Measurements from ENCODE around the gene CNTNAP4.

Gene CNTNAP4

GRCh38 chr16:76241755-76242154 is 35.4 kb upstream of the CNTNAP4 start:
- no peak for TF ChIP-seq CTCF (IDR thresholded peaks at IDR 0.05; ENCODE audit: low read depth, low read length)
- no peaks in the 10 kb centered on the region for H3K36me3 ChIP-seq
- H3K4me3 ChIP-seq (ENCODE audit: low read depth, low read length): no peak overlapping the region
- H3K4me1 ChIP-seq: no peaks in the 10 kb centered on the region
- H3K9me3 ChIP-seq: no peaks in the 10 kb centered on the region
- DNase-seq: no peak
- H3K27me3 ChIP-seq: no peaks in the 10 kb centered on the region

GRCh38 chr16:76243620-76244019 is 33.6 kb upstream of the CNTNAP4 start:
- Histone ChIP-seq H3K27me3 (no peaks in the 10 kb centered on the region), H3K9me3 (no peaks in the 10 kb centered on the region), H3K4me3 (ENCODE audit: low read depth, low read length) (no peak overlapping the region), H3K36me3 (no peaks in the 10 kb centered on the region), H3K4me1 (no peaks in the 10 kb centered on the region)
- DNase-seq: no peak
- TF ChIP-seq CTCF (IDR thresholded peaks at IDR 0.05; ENCODE audit: low read depth, low read length): no peak

GRCh38 chr16:76246587-76246986 is 30.6 kb upstream of the CNTNAP4 start:
- TF ChIP-seq CTCF (IDR thresholded peaks at IDR 0.05; ENCODE audit: low read depth, low read length): no peak
- Histone ChIP-seq H3K4me1 (no peaks in the 10 kb centered on the region), H3K4me3 (ENCODE audit: low read depth, low read length) (no peak overlapping the region)

GRCh38 chr16:76265434-76266045 is 11.7 kb upstream of the CNTNAP4 start:
- Histone ChIP-seq H3K27me3 (no peaks in the 10 kb centered on the region), H3K4me3 (ENCODE audit: low read depth, low read length) (no peak overlapping the region), H3K36me3 (no peaks in the 10 kb centered on the region), H3K9me3 (no peaks in the 10 kb centered on the region), H3K4me1 (no peaks in the 10 kb centered on the region)
- peak; percentile 92 for TF ChIP-seq CTCF (IDR thresholded peaks at IDR 0.05; ENCODE audit: low read depth, low read length)
- DNase-seq: peak; percentile 79

More at GRCh38 chr16:76246587-76246986, 30.6 kb upstream of the CNTNAP4 start:
- no peak for DNase-seq
- Histone ChIP-seq H3K9me3 (no peaks in the 10 kb centered on the region), H3K27me3 (no peaks in the 10 kb centered on the region), H3K36me3 (no peaks in the 10 kb centered on the region)

GRCh38 chr16:76268824-76269223 is 8.4 kb upstream of the CNTNAP4 start:
- no peaks in the 10 kb centered on the region for H3K27me3 ChIP-seq
- DNase-seq: no peak
- H3K9me3 ChIP-seq: no peaks in the 10 kb centered on the region
- H3K4me3 ChIP-seq (ENCODE audit: low read depth, low read length): no peak overlapping the region
- no peaks in the 10 kb centered on the region for H3K4me1 ChIP-seq
- no peaks in the 10 kb centered on the region for H3K36me3 ChIP-seq
- TF ChIP-seq CTCF (IDR thresholded peaks at IDR 0.05; ENCODE audit: low read depth, low read length): no peak

GRCh38 chr16:76277460-76278030 is 344 bp downstream of the CNTNAP4 start:
- TF ChIP-seq CTCF (IDR thresholded peaks at IDR 0.05; ENCODE audit: low read depth, low read length): no peak

More at GRCh38 chr16:76277460-76278030, 344 bp downstream of the CNTNAP4 start:
- Histone ChIP-seq H3K4me3 (ENCODE audit: low read depth, low read length) (peak overlapping the region; percentile 47), H3K27me3 (no peaks in the 10 kb centered on the region), H3K9me3 (no peaks in the 10 kb centered on the region), H3K4me1 (no peaks in the 10 kb centered on the region; the same call in 1 of the 2 replicates), H3K36me3 (no peaks in the 10 kb centered on the region)
- no peak for DNase-seq
